Small intestine (tissue), 7 donors: Measurements from ENCODE around the gene CLCA1. TPM values are rescaled to one million over a fixed set of nuclear protein-coding genes. Genes with fewer than 3 reads are reported as not detected.
A peak's percentile ranks its signal among the peaks of the same experiment; 100 is the strongest.

ENCODE experiments used
- DNase-seq, 2 donors: peaks; one replicate each; pipeline versions ENCODE4 v3.0.0 to v3.0.0-alpha.2; 2013
- FAIRE-seq: peaks from 2 replicates; lab custom pipeline; 2012; peaks lifted over from hg19 to GRCh38; lab: Jason Lieb, UNC
- H3K27ac ChIP-seq, 3 donors: one replicate each; pipeline ENCODE4 v1.5.1; 2013; ENCODE audit warnings: low read length in 2 of 3, mild to moderate bottlenecking in 2 of 3, control low read depth in 1 of 3, inconsistent platforms in 1 of 3, low read depth in 1 of 3, moderate library complexity in 1 of 3
- H3K27me3 ChIP-seq, 3 donors: one replicate each; pipeline ENCODE4 v1.6.1; 2013; ENCODE audit warnings: low read length in 3 of 3, inconsistent platforms in 1 of 3; ENCODE audit not compliant: control insufficient read depth in 3 of 3, insufficient read depth in 3 of 3
- H3K36me3 ChIP-seq, 3 donors: one replicate each; pipeline ENCODE4 v1.6.1; 2013; ENCODE audit warnings: low read length in 3 of 3, inconsistent platforms in 1 of 3, low read depth in 1 of 3, mild to moderate bottlenecking in 1 of 3, moderate library complexity in 1 of 3; ENCODE audit not compliant: control insufficient read depth in 3 of 3, insufficient read depth in 2 of 3
- H3K4me1 ChIP-seq, 3 donors: one replicate each; pipeline ENCODE4 v1.6.1; 2013; ENCODE audit warnings: low read length in 2 of 3, inconsistent platforms in 1 of 3, low read depth in 1 of 3, mild to moderate bottlenecking in 1 of 3, moderate library complexity in 1 of 3; ENCODE audit not compliant: control insufficient read depth in 3 of 3, insufficient read depth in 2 of 3
- H3K4me3 ChIP-seq, 3 donors: one replicate each; pipeline ENCODE4 v1.5.1; 2013; ENCODE audit warnings: low read length in 3 of 3, control low read depth in 1 of 3, inconsistent platforms in 1 of 3, low read depth in 1 of 3, mild to moderate bottlenecking in 1 of 3, moderate library complexity in 1 of 3
- H3K9me3 ChIP-seq, 2 donors: one replicate each; pipeline ENCODE4 v1.6.1; 2013; ENCODE audit warnings: low read depth in 1 of 2, low read length in 1 of 2; ENCODE audit not compliant: control insufficient read depth in 2 of 2, insufficient read depth in 1 of 2
- whole genome bisulfite sequencing, 3 donors: extraction: QIAGEN DNeasy Blood & Tissue Kit; methylation state at CpG; one replicate each; pipeline ENCODE4 v1.1.7; 2013; 5-methylcytosine and 5-hydroxymethylcytosine counted together
- polyA plus RNA-seq, 4 donors: library from polyadenylated mRNA; stranded (reverse) in 3 of 4; unstranded in 1 of 4; fragments of 200-250 nt in 3 of 4; fragments of 120-200 nt in 1 of 4; gene quantifications; one replicate each; pipeline versions ENCODE4 v1.2.1 to v1.2.3, GENCODE V29; 2013
- donor health status: healthy with polysubstance abuse.
- donor health status: control.
- donor health status: control.
- donor health status: Bipolar disorder and iron deficiency.
- donor health status: healthy.

Gene CLCA1
- polyA plus RNA-seq, 4 donors: 90.2 to 2,822 (median 239) TPM

GRCh38 chr1:86502721-86503405 lies 34.1 kb downstream of the CLCA1 start:
- WGBS, 3 donors: 28 to 44% (median 40%) methylated on average over 18 of the region's 18 CpGs
- Histone ChIP-seq H3K27me3 (peaks cover 0 to 3% (median 0%) of the 10 kb centered on the region in 3 donors), H3K4me3 (peak overlapping the region in 2 of 3 donors; percentile 41 to 44), H3K36me3 (no peaks in the 10 kb centered on the region), H3K9me3 (no peaks in the 10 kb centered on the region), H3K4me1 (peaks cover 0 to 18% (median 0%) of the 10 kb centered on the region in 3 donors), H3K27ac (peak overlapping the region in 1 of 3 donors; percentile 56)
- FAIRE-seq (no peak), DNase-seq (peak; percentile 71 to 72)

GRCh38 chr1:86503406-86504136 lies 34.8 kb downstream of the CLCA1 start:
- no peaks in the 10 kb centered on the region for H3K9me3 ChIP-seq
- peak overlapping the region in 2 of 3 donors; percentile 17 to 44 for H3K4me3 ChIP-seq
- no peak for FAIRE-seq
- peak overlapping the region in 2 of 3 donors; percentile 2 to 56 for H3K27ac ChIP-seq
- WGBS, 3 donors: 28 to 47% (median 46%) methylated on average over 17 to 18 of the region's 18 CpGs
- peak; percentile 37 to 60 for DNase-seq
- H3K27me3 ChIP-seq: peaks cover 0 to 3% (median 0%) of the 10 kb centered on the region in 3 donors
- peaks cover 0 to 18% (median 0%) of the 10 kb centered on the region in 3 donors for H3K4me1 ChIP-seq
- no peaks in the 10 kb centered on the region for H3K36me3 ChIP-seq

- H3K36me3 ChIP-seq: no peaks in the 10 kb centered on the region
- peak overlapping the region in 1 of 3 donors; percentile 56 for H3K27ac ChIP-seq
- peak overlapping the region in 1 of 3 donors; percentile 44 for H3K4me3 ChIP-seq
- peaks cover 0 to 3% (median 0%) of the 10 kb centered on the region in 3 donors for H3K27me3 ChIP-seq
- DNase-seq (no peak), FAIRE-seq (no peak)
- 44 to 66% (median 62%) methylated on average over 9 of the region's 9 CpGs for WGBS, 3 donors
- H3K9me3 ChIP-seq: no peaks in the 10 kb centered on the region
- H3K4me1 ChIP-seq: peaks cover 0 to 18% (median 0%) of the 10 kb centered on the region in 3 donors
These were observed 35.4 kb downstream of the CLCA1 start for GRCh38 chr1:86504137-86504479.

GRCh38 chr1:86504895-86505563 lies 36.3 kb downstream of the CLCA1 start:
- DNase-seq (no peak), FAIRE-seq (no peak)
- Histone ChIP-seq H3K9me3 (no peaks in the 10 kb centered on the region), H3K4me3 (no peak overlapping the region), H3K36me3 (no peaks in the 10 kb centered on the region), H3K27me3 (peaks cover 0 to 3% (median 0%) of the 10 kb centered on the region in 3 donors), H3K27ac (no peak overlapping the region), H3K4me1 (peaks cover 0 to 18% (median 0%) of the 10 kb centered on the region in 3 donors)
- 86 to 88% (median 86%) methylated on average over 9 of the region's 9 CpGs for WGBS, 3 donors

- 74 to 75% (median 74%) methylated on average over 4 of the region's 4 CpGs for WGBS, 3 donors
- H3K4me1 ChIP-seq: peaks cover 0 to 18% (median 0%) of the 10 kb centered on the region in 3 donors
- no peak overlapping the region for H3K27ac ChIP-seq
- H3K36me3 ChIP-seq: no peaks in the 10 kb centered on the region
- H3K27me3 ChIP-seq: peaks cover 0 to 3% (median 0%) of the 10 kb centered on the region in 3 donors
- no peaks in the 10 kb centered on the region for H3K9me3 ChIP-seq
- FAIRE-seq: no peak
- H3K4me3 ChIP-seq: no peak overlapping the region
- DNase-seq: no peak
These were observed 36.8 kb downstream of the CLCA1 start for GRCh38 chr1:86505564-86505902.

- Histone ChIP-seq H3K4me3 (no peak overlapping the region), H3K4me1 (peaks cover 0 to 12% (median 0%) of the 10 kb centered on the region in 3 donors), H3K27ac (no peak overlapping the region), H3K9me3 (no peaks in the 10 kb centered on the region), H3K27me3 (peaks cover 0 to 3% (median 0%) of the 10 kb centered on the region in 3 donors), H3K36me3 (no peaks in the 10 kb centered on the region)
- no peak for FAIRE-seq
- 49 to 58% (median 58%) methylated on average over 13 of the region's 13 CpGs for WGBS, 3 donors
- DNase-seq: no peak
These were observed 39.3 kb downstream of the CLCA1 start for GRCh38 chr1:86507935-86508582.

GRCh38 chr1:86508583-86508969 lies 39.8 kb downstream of the CLCA1 start:
- Histone ChIP-seq H3K4me1 (peaks cover 0 to 7% (median 0%) of the 10 kb centered on the region in 3 donors), H3K36me3 (no peaks in the 10 kb centered on the region), H3K9me3 (no peaks in the 10 kb centered on the region), H3K27ac (no peak overlapping the region), H3K4me3 (no peak overlapping the region), H3K27me3 (peaks cover 0 to 3% (median 0%) of the 10 kb centered on the region in 3 donors)
- WGBS, 3 donors: 86 to 93% (median 87%) methylated on average over 2 of the region's 2 CpGs
- no peak for DNase-seq
- FAIRE-seq: no peak

GRCh38 chr1:86515597-86515996 lies 46.9 kb downstream of the CLCA1 start:
- WGBS, 3 donors: 48 to 56% (median 51%) methylated on average over 2 of the region's 2 CpGs
- H3K36me3 ChIP-seq: no peaks in the 10 kb centered on the region
- H3K4me1 ChIP-seq: peaks cover 0 to 2% (median 0%) of the 10 kb centered on the region in 3 donors
- H3K4me3 ChIP-seq: no peak overlapping the region
- FAIRE-seq (no peak), DNase-seq (peak; percentile 50 to 51)
- no peaks in the 10 kb centered on the region for H3K9me3 ChIP-seq
- no peaks in the 10 kb centered on the region for H3K27me3 ChIP-seq
- H3K27ac ChIP-seq: no peak overlapping the region
